Measurements from ENCODE around the gene POMGNT2. TPM values are rescaled to one million over a fixed set of nuclear protein-coding genes. Genes with fewer than 3 reads are reported as not detected.

POMGNT2 gene
- total and polyA plus RNA-seq, 9 donors: 12.0 to 51.7 (median 36.0) TPM

GRCh38 chr3:43128464-43128863 lies 22.6 kb upstream of the POMGNT2 start:
- H3K9me3 ChIP-seq: no peaks in the 10 kb centered on the region
- H3K27me3 ChIP-seq: no peaks in the 10 kb centered on the region
- no peak overlapping the region for H3K27ac ChIP-seq
- H3K4me1 ChIP-seq (ENCODE audit: insufficient read depth): no peaks in the 10 kb centered on the region
- DNase-seq: no peak
- intact Hi-C loops (cut with DNase I): no loop called here
- TF ChIP-seq CTCF (IDR thresholded peaks at IDR 0.05) (no peak), POLR2A (IDR thresholded peaks at IDR 0.05) (no peak), EP300 (IDR thresholded peaks at IDR 0.05) (no peak)
- no peaks in the 10 kb centered on the region for H3K36me3 ChIP-seq
- H3K4me3 ChIP-seq: no peak overlapping the region

DNA sequence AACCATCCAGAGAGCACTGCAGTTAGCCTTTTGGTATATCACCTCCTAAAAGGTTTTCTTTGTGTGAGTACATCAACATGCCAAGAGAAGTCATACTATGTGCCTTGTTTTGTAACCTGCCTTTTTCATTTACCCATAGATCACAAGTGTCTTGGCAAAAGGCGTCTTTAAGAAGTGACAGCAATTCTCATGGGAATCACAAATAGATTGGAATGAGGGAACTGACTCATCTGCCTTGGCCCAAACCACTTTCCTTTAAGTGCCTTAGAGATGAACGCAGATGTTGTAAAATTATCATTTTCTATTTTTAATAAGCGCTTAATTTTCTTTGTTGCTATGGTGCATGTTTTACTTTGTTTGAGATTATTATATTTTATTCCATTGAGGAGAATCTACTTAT lies 20.7 kb upstream of the POMGNT2 start:
- DNase-seq: no peak
- no peaks in the 10 kb centered on the region for H3K4me1 ChIP-seq (ENCODE audit: insufficient read depth)
- H3K27me3 ChIP-seq: no peaks in the 10 kb centered on the region
- TF ChIP-seq CTCF (IDR thresholded peaks at IDR 0.05): no peak
- TF ChIP-seq POLR2A (IDR thresholded peaks at IDR 0.05): no peak
- no peak for TF ChIP-seq EP300 (IDR thresholded peaks at IDR 0.05)
- no peak overlapping the region for H3K4me3 ChIP-seq
- no peaks in the 10 kb centered on the region for H3K36me3 ChIP-seq
- intact Hi-C loops (cut with DNase I): no loop called here
- 72 to 79% (median 79%) methylated on average over 3 of the region's 3 CpGs for WGBS, 3 donors
- H3K9me3 ChIP-seq: no peaks in the 10 kb centered on the region
- H3K27ac ChIP-seq: no peak overlapping the region

DNA sequence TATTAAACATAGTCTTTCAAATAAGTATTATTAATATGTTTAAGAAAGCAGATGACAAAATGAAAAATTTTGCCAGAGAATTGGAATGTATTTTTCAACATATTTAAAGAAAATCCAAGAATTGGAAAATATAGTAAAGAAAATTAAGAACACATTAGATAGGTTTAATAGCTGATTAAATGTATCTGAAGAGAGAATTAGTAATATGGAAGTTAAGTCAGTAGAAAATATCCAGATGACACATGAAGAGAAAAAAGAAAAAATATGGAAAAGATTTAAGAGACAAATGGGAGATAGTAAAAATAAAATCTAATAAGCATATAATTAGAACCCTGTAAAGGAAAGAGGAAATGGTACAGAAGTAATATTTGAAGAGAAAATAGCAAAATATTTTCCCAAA lies 18.0 kb upstream of the POMGNT2 start:
- Histone ChIP-seq H3K4me3 (no peak overlapping the region), H3K9me3 (no peaks in the 10 kb centered on the region)

GRCh38 chr3:43120937-43121336 lies 15.1 kb upstream of the POMGNT2 start:
- no peak for DNase-seq
- no peaks in the 10 kb centered on the region for H3K4me1 ChIP-seq (ENCODE audit: insufficient read depth)
- no peak overlapping the region for H3K27ac ChIP-seq
- no peaks in the 10 kb centered on the region for H3K27me3 ChIP-seq
- 90 to 94% (median 92%) methylated on average over 3 of the region's 3 CpGs for WGBS, 3 donors
- no peaks in the 10 kb centered on the region for H3K9me3 ChIP-seq
- intact Hi-C loops (cut with DNase I): no loop called here
- no peaks in the 10 kb centered on the region for H3K36me3 ChIP-seq
- no peak for TF ChIP-seq CTCF (IDR thresholded peaks at IDR 0.05)
- no peak for TF ChIP-seq POLR2A (IDR thresholded peaks at IDR 0.05)
- no peak for TF ChIP-seq EP300 (IDR thresholded peaks at IDR 0.05)
- no peak overlapping the region for H3K4me3 ChIP-seq

More for the DNA sequence above, 18.0 kb upstream of the POMGNT2 start:
- no peak for DNase-seq
- Histone ChIP-seq H3K27ac (no peak overlapping the region), H3K36me3 (no peaks in the 10 kb centered on the region), H3K27me3 (no peaks in the 10 kb centered on the region), H3K4me1 (ENCODE audit: insufficient read depth) (no peaks in the 10 kb centered on the region)
- TF ChIP-seq POLR2A (IDR thresholded peaks at IDR 0.05): no peak
- no peak for TF ChIP-seq EP300 (IDR thresholded peaks at IDR 0.05)
- TF ChIP-seq CTCF (IDR thresholded peaks at IDR 0.05): no peak
- intact Hi-C loops (cut with DNase I): no loop called here

DNA sequence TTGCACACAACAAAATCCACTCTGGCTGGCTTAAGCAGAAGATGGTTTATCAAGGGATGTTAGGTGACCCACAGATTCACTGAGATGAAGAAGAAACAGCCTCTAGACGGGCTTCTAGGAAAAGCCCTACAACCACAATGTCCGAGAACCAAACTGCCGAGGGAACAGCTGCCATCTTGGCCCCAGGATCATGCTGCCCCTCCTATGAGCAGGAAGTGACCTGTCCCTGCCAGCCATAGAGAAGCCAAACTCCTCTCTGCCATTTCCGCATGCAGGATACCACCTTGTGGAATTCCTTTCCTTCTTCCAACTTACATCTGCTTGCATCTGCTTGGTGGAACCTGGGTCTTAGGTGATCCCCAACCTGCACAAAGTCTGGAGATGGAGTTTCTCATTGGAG lies 11.4 kb upstream of the POMGNT2 start:
- H3K9me3 ChIP-seq: no peaks in the 10 kb centered on the region
- no peak for DNase-seq
- H3K27ac ChIP-seq: no peak overlapping the region
- H3K27me3 ChIP-seq: no peaks in the 10 kb centered on the region
- H3K36me3 ChIP-seq: no peaks in the 10 kb centered on the region
- intact Hi-C loops (cut with DNase I): no loop called here
- 88 to 96% (median 88%) methylated on average over 4 of the region's 4 CpGs for WGBS, 3 donors
- H3K4me3 ChIP-seq: no peak overlapping the region
- no peaks in the 10 kb centered on the region for H3K4me1 ChIP-seq (ENCODE audit: insufficient read depth)
- TF ChIP-seq EP300 (IDR thresholded peaks at IDR 0.05): no peak
- TF ChIP-seq CTCF (IDR thresholded peaks at IDR 0.05): no peak
- no peak for TF ChIP-seq POLR2A (IDR thresholded peaks at IDR 0.05)

Measured in ovary (tissue), 9 donors.